Breast epithelium (tissue), 4 donors: Measurements from ENCODE around the gene KIF15. TPM values are rescaled to one million over a fixed set of nuclear protein-coding genes. Genes with fewer than 3 reads are reported as not detected.
A peak's percentile ranks its signal among the peaks of the same experiment; 100 is the strongest.

Experiments used
- DNase-seq, 2 donors: peaks; one replicate each; pipeline ENCODE4 v3.0.0-alpha.2; 2019; ENCODE audit warnings: low spot score in 2 of 2
- H3K27ac ChIP-seq, 2 donors: fragments of 200-600 bp; sonication (generic) in 1 of 2; one replicate each; pipeline ENCODE4 v1.5.1; 2016 to 2019; ENCODE audit warnings: mild to moderate bottlenecking in 1 of 2
- H3K27me3 ChIP-seq, 2 donors: fragments of 200-600 bp; sonication (generic) in 1 of 2; one replicate each; pipeline versions ENCODE4 v1.5.1 to v1.6.0; 2017 to 2019; ENCODE audit warnings: control low read depth in 1 of 2, mild to moderate bottlenecking in 1 of 2
- H3K36me3 ChIP-seq: fragments of 200-600 bp; one replicate; pipeline ENCODE4 v1.5.1; 2019
- H3K4me1 ChIP-seq, 2 donors: fragments of 200-600 bp; sonication (generic); one replicate each; pipeline ENCODE4 v1.5.1; 2016 to 2019; ENCODE audit warnings: control low read depth in 1 of 2
- H3K4me3 ChIP-seq, 3 donors: fragments of 200-600 bp; sonication (generic); 1 replicate in 2 of 3; 2 replicates in 1 of 3; pipeline ENCODE4 v1.5.1; 2016 to 2019; ENCODE audit warnings: mild to moderate bottlenecking in 3 of 3, moderate library complexity in 2 of 3
- H3K9me3 ChIP-seq, 2 donors: fragments of 200-600 bp; sonication (generic) in 1 of 2; one replicate each; pipeline ENCODE4 v1.5.1; 2016 to 2019; ENCODE audit warnings: control low read depth in 1 of 2
- CTCF ChIP-seq, 3 donors: fragments of 450-650 bp; IDR thresholded peaks; one replicate each; pipeline ENCODE4 v1.5.1; 2016 to 2017; ENCODE audit warnings: antibody characterized with exemption in 3 of 3, mild to moderate bottlenecking in 3 of 3, moderate library complexity in 3 of 3
- POLR2A ChIP-seq: fragments of 450-650 bp; IDR thresholded peaks from one replicate; pipeline ENCODE4 v1.6.1; 2016; ENCODE audit warnings: antibody characterized with exemption, mild to moderate bottlenecking, moderate library complexity
- POLR2AphosphoS5 ChIP-seq, 3 donors: sonication (generic); formaldehyde crosslinking; IDR thresholded peaks; one replicate each; pipeline ENCODE4 v1.6.1; 2017; ENCODE audit warnings: antibody characterized with exemption in 3 of 3
- intact Hi-C: fragments of 100-400 bp; cut with DNase I; formaldehyde crosslinking; loops from one replicate; pipeline ENCODE4 v1.15.1; 2023; ENCODE audit warnings: low total_unique reads
- total RNA-seq, 3 donors: library from RNA; depleted of rRNA; stranded (reverse); fragments of >200 nt; gene quantifications; one replicate each; pipeline ENCODE4 v1.1.0, GENCODE V29; 2016

Gene KIF15
- total RNA-seq, 3 donors from 2014 or later: 0.66 to 1.1 (median 0.73) TPM

- Histone ChIP-seq H3K9me3 (peaks cover 95 to 99% of the 10 kb centered on the region in 2 donors), H3K27me3 (no peaks in the 10 kb centered on the region), H3K36me3 (peaks cover 14% of the 10 kb centered on the region), H3K27ac (no peak overlapping the region), H3K4me1 (no peaks in the 10 kb centered on the region), H3K4me3 (peak overlapping the region in 1 of 3 donors; percentile 6)
- no peak for DNase-seq
- intact Hi-C loops: no loop called here
- TF ChIP-seq POLR2AphosphoS5 (IDR thresholded peaks at IDR 0.05) (no peak), POLR2A (no peak), CTCF (IDR thresholded peaks at IDR 0.05) (no peak)
These were observed 39.5 kb upstream of the KIF15 start for GRCh38 chr3:44722103-44722401.

- Histone ChIP-seq H3K27me3 (no peaks in the 10 kb centered on the region), H3K9me3 (peaks cover 71 to 83% of the 10 kb centered on the region in 2 donors), H3K36me3 (peaks cover 5% of the 10 kb centered on the region), H3K27ac (peak within 1 kb of the TSS in 1 of 2 donors; percentile 38), H3K4me1 (peaks cover 0 to 4% of the 10 kb centered on the region in 2 donors), H3K4me3 (peak within 1 kb of the TSS; percentile 73 to 80 (median 78))
- DNase-seq: peak; percentile 83 to 86
- intact Hi-C loops: no loop called here
- TF ChIP-seq POLR2AphosphoS5 (IDR thresholded peaks at IDR 0.05): peak; percentile 26 to 71 (median 66)
- TF ChIP-seq CTCF (IDR thresholded peaks at IDR 0.05): no peak
- no peak for TF ChIP-seq POLR2A
These were observed 32.1 kb upstream of the KIF15 start, which contains the start of gene ZNF501 for GRCh38 chr3:44729384-44729910. ZNF501 (plus strand) TSS chr3:44729635; CDS start chr3:44734422, 4,787 bp downstream.

GRCh38 chr3:44734646-44735168 is 26.9 kb upstream of the KIF15 start:
- H3K9me3 ChIP-seq: peaks cover 70 to 86% of the 10 kb centered on the region in 2 donors
- intact Hi-C loops: no loop called here
- H3K36me3 ChIP-seq: peaks cover 5% of the 10 kb centered on the region
- no peaks in the 10 kb centered on the region for H3K4me1 ChIP-seq
- no peak overlapping the region for H3K4me3 ChIP-seq
- TF ChIP-seq POLR2AphosphoS5 (IDR thresholded peaks at IDR 0.05): no peak
- TF ChIP-seq CTCF (IDR thresholded peaks at IDR 0.05): no peak
- no peak for TF ChIP-seq POLR2A
- no peak overlapping the region for H3K27ac ChIP-seq
- H3K27me3 ChIP-seq: no peaks in the 10 kb centered on the region
- no peak for DNase-seq

- Histone ChIP-seq H3K27ac (peak overlapping the region; percentile 79 to 81), H3K9me3 (peaks cover 0 to 11% of the 10 kb centered on the region in 2 donors), H3K36me3 (no peaks in the 10 kb centered on the region), H3K4me1 (no peaks in the 10 kb centered on the region), H3K4me3 (peak overlapping the region; percentile 69 to 88 (median 86)), H3K27me3 (no peaks in the 10 kb centered on the region)
- intact Hi-C loops: no loop called here
- DNase-seq: peak in 1 of 2 donors; percentile 54
- TF ChIP-seq POLR2AphosphoS5 (IDR thresholded peaks at IDR 0.05) (no peak), CTCF (IDR thresholded peaks at IDR 0.05) (no peak), POLR2A (no peak)
These were observed 532 bp upstream of the KIF15 start for GRCh38 chr3:44761101-44761423.

- DNase-seq: no peak
- Histone ChIP-seq H3K4me3 (peak overlapping the region; percentile 69 to 88 (median 86)), H3K27ac (no peak overlapping the region), H3K27me3 (no peaks in the 10 kb centered on the region), H3K36me3 (no peaks in the 10 kb centered on the region), H3K9me3 (peaks cover 0 to 11% of the 10 kb centered on the region in 2 donors), H3K4me1 (no peaks in the 10 kb centered on the region)
- intact Hi-C loops: no loop called here
- no peak for TF ChIP-seq POLR2AphosphoS5 (IDR thresholded peaks at IDR 0.05)
- TF ChIP-seq CTCF (IDR thresholded peaks at IDR 0.05): no peak
- TF ChIP-seq POLR2A: no peak
These were observed 630 bp downstream of the KIF15 start for GRCh38 chr3:44762170-44762677.
